Right kidney (tissue), 1 donor: Measurements from ENCODE around the gene SASH1.

Experiments
- DNase-seq: peaks from one replicate; pipeline ENCODE4 v3.0.0-alpha.2; 2016

The SASH1 gene

DNA sequence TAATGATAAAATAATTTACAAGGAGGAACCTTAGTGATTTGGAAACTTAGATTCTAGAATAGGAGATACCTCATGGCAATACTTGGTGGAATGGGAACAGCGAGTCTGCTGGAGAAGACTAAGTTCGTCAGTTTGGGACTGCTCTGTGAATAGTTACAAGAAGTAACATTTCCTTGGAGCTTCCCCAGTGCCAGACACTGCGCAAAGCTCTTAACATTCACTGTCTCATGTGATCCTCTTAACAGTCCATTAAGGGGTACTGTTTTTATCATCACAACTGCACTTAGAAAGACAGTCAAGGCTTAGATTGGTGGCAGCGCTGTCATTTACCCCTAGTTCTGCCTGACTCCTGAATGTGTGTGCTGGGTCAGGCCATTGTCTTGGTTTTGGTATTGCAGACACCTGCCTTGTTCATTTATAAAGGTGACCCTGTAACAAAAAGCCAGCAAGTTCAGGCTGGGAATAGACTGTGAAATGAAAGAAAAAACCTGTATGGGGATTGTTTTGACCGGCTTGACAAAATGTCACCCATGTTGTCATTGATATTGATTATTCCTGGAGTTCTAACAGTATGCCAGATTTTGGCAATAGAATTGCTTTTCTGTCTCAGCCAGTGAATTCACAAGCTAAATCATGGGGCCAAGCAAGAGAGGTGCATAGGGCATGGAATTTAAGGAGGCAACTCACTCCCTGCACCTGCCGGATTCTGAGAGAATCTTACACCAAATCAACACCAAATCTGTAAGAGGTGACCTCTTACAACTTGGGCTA lies 118.4 kb downstream of the SASH1 start:
- DNase-seq, result no peak

- DNase-seq, result no peak
Observed at GRCh38 chr6:148461986-148462577, 119.4 kb downstream of the SASH1 start.

DNA sequence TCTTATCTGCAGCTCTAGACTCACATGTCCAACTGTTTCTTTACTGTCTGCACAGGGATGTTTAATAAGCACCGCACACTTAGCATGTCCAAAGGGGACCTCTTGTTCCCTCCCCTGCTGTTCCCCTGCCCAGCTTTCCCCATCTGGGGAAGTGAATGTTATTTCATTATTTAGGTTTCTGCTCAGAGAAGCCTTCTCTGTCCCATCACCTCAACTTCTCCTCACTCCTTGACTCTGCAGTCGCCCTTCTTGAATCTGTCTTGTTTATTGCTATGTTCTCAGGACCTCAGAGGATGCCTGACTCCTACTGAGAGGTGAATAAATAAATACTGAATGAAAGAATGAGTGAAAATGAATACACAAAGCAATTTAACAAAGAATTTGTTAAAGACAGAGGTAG lies 121.0 kb downstream of the SASH1 start:
- DNase-seq, result no peak

GRCh38 chr6:148464319-148465010 lies 121.8 kb downstream of the SASH1 start:
- DNase-seq, result peak; percentile 56

- no peak for DNase-seq
Observed at GRCh38 chr6:148465011-148465335, 122.3 kb downstream of the SASH1 start.

GRCh38 chr6:148465670-148466069 lies 123.0 kb downstream of the SASH1 start:
- DNase-seq, result no peak

GRCh38 chr6:148466158-148466557 lies 123.5 kb downstream of the SASH1 start:
- no peak for DNase-seq

DNA sequence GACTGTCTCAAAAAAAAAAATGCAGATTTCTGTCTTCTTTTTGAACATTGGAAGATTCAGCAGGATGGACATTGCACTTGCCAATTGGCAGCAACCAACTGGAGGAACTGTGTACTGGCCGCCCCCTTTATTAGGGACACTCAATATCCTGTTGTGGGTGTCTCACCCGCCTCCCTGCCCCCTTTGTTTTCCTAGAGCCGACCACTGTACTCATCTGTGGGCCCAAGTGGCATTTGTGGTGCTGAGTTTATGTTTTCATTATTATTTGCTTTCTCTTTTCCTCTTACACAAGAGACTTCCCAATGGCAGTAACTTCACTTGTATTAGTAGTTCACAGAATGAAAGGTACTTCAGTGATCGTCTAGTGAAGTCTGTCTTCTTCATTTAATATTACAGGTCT lies 125.3 kb downstream of the SASH1 start:
- no peak for DNase-seq

DNA sequence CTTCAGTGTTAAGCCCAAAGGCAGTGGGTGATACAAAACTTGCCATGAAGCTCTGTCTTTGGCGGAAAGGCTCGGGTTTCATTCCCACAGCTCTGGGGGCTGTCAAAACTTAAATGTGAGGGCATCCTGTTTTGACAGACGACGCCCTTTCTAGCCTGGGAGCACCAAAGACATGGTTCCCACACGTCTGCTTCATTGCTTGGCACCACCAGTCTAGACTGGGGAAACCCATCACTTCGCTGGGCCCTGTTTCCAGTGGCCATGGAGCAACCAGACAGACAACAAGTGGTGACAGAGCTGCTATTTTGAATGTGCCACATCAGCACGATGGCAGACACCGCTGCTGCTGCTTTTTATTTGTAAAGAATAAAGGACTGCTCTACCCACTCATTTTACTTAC lies 127.5 kb downstream of the SASH1 start:
- DNase-seq, result no peak

DNA sequence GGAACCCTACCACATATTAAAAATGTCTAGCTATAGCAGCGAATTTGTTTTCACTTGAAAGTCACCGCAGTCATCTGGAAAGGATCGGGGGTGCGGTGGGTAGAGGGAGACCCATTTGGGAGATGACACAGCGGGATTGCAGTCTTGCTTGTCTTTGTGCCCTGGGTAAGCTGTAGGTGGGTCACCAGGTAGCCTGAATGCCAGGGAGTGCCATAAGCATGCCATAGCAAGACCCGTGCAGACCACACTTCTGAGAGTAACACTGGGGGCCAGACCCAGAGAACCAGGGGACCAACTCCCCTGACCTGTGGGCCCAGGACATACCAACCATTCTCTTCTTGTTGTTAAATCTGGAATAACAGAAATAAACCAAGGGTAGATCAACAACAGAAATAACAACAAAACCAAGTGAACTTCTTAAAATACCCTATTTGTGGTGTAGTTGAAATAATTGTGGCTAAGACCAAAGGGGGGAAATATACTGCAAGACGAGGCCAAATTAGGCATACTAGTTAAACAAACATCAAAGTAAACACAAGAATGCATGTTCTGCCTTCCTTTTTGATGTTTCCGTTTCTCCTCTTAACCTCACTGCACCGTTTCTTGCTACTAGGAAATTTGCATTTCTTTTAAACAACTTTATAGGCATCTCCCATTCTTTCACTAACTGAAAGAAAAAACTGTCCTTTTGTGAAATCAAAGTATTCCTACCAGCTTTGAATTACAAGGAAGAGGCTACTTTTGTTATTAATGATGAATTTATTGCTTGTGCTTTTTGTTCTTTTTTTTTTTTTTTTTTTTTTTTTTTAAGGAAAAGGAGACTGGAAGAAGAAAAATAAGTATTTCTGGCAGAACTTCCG lies 128.2 kb downstream of the SASH1 start:
- no peak for DNase-seq

DNA sequence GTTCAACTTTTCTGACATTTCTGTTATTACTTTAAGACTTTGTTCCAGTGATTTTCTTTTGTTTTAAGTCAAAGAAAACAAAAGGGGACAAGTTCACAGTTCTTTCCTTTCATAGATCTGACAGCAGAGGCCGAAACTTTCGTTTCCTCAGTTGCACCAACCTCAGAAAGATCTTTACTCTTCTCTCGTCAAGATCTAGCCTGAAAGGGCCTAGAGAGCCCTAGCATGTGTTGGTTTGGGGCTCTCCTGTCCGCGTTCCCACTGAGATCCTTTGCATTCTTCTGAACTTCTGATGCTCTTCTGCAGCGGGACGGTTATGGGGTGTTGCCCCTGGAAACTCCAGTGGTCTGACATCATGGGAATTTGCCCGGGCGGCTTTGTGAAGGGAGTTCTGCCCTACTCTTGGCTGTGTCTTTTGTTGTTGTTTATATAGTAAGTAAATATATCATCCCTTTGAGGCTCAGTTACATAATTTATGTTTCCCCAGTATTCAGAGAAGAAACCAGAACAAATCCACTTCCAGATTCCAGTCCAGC lies 129.1 kb downstream of the SASH1 start:
- peak; percentile 45 for DNase-seq

GRCh38 chr6:148472171-148473105 lies 129.8 kb downstream of the SASH1 start:
- peak; percentile 39 for DNase-seq

DNA sequence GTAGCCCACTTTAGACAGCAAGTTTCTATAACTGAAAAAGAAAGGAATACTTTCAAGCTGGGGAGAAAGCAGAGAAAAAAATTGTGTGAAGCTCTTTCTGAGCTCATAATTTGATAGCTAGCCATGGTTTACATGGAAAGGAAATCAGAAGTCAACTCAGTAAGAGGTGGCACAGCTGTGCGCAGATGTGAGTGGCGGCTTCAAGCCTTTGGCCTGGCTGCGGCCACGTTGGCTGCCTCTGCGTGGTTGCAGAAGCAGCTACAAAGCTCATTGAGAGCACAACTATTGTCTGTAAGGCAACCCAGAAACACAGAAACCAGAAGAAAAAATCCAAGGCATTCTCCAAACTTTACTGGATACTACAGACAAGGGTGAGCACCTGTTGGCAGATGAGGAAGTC lies 136.9 kb downstream of the SASH1 start:
- no peak for DNase-seq

- DNase-seq, result no peak
Observed at GRCh38 chr6:148487461-148487860, 144.8 kb downstream of the SASH1 start.

GRCh38 chr6:148491638-148492251 lies 149.1 kb downstream of the SASH1 start:
- no peak for DNase-seq

- DNase-seq, result no peak
Observed at GRCh38 chr6:148492654-148493290, 150.1 kb downstream of the SASH1 start.

DNA sequence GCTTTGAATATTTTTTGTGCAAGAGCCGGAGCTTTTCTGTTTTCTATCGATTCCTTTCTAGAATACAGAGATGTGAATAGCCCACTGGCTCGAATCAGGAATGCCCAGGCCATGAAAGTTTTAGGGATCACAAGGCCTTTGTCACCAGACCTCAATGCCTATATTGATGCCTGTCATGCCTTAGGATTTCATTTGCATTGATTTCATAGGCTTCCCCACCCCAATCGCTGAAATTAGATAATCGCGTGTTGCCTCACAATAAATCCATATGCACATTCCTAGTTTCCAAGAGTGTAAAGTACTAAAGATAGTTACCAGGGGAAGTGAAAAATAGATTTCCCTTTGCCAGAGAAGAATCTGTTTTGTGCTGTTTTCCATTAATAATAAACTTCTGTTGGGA lies 150.8 kb downstream of the SASH1 start:
- no peak for DNase-seq

DNA sequence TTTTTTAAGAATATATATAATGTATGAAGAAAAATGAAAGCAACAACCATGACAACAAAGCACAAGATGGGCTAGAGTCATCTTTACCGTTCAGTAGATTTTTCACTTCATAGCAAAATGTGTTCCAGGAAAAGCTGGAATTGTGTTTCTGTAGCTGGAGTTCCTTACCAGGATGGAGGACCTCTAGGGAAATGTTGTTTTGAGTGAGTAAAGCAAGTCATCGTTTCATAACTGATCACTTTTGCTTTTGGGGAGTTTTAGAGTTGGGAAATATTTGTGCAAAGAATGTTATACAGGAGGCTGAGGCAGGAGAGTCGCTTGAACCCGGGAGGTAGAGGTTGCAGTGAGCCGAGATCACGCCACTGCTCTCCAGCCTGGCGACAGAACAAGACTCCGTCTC lies 151.6 kb downstream of the SASH1 start:
- no peak for DNase-seq

GRCh38 chr6:148495029-148495428 lies 152.4 kb downstream of the SASH1 start:
- DNase-seq, result no peak

DNA sequence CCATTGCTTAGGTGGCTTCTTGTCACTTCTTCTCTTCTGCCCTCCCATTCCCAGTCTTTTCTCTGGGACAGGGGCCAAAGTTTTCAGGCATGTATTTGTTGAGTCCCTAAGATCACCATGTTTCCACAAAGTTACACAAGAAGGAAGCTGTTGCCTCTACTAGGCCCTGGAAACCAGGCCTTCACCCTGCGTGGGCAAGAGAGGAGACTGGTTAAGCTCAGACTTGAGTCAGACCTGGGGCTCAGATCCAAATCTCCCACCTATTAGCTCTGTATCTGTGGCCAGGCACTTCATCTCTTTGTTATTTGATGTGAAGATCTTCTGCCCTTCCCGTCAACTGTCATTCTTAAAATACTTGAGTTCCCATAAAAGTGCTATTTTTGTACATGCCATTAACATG lies 154.6 kb downstream of the SASH1 start:
- DNase-seq, result no peak
